ENCODE data around the gene SEPTIN2.
A peak's percentile ranks its signal among the peaks of the same experiment; 100 is the strongest.
"Not testable (repeated sequence)": the region's sequence is repeated elsewhere in the genome, so short reads cannot be mapped to it uniquely, and the experiment has no call there.

Gene SEPTIN2

GRCh38 chr2:241379481-241380480 is 64.1 kb downstream of the SEPTIN2 start:
- no peak for DNase-seq (ENCODE audit: low read depth, low spot score)

- no peak for DNase-seq (ENCODE audit: low read depth, low spot score)
Measured at GRCh38 chr2:241381872-241382271, 66.1 kb downstream of the SEPTIN2 start.

- DNase-seq (ENCODE audit: low read depth, low spot score), result not testable (repeated sequence)
Measured at GRCh38 chr2:241385450-241385849, 69.7 kb downstream of the SEPTIN2 start.

- DNase-seq (ENCODE audit: low read depth, low spot score), result no peak
Measured at GRCh38 chr2:241386519-241386918, 70.8 kb downstream of the SEPTIN2 start.

GRCh38 chr2:241389697-241390096 is 74.0 kb downstream of the SEPTIN2 start:
- no peak for DNase-seq (ENCODE audit: low read depth, low spot score)

- DNase-seq (ENCODE audit: low read depth, low spot score), result no peak
Measured at GRCh38 chr2:241390301-241391206, 74.8 kb downstream of the SEPTIN2 start.

- DNase-seq (ENCODE audit: low read depth, low spot score), result peak; percentile 42
Measured at GRCh38 chr2:241391892-241392665, 76.4 kb downstream of the SEPTIN2 start.

GRCh38 chr2:241392753-241393152 is 77.0 kb downstream of the SEPTIN2 start:
- DNase-seq (ENCODE audit: low read depth, low spot score), result not testable (repeated sequence)

GRCh38 chr2:241393524-241394196 is 77.9 kb downstream of the SEPTIN2 start:
- no peak for DNase-seq (ENCODE audit: low read depth, low spot score)

GRCh38 chr2:241396809-241397208 is 81.1 kb downstream of the SEPTIN2 start:
- DNase-seq (ENCODE audit: low read depth, low spot score), result not testable (repeated sequence)

- no peak for DNase-seq (ENCODE audit: low read depth, low spot score)
Measured at GRCh38 chr2:241399941-241400922, 84.5 kb downstream of the SEPTIN2 start.
